Measurements from ENCODE around the gene NDRG4. TPM values are rescaled to one million over a fixed set of nuclear protein-coding genes. Genes with fewer than 3 reads are reported as not detected.

Gene NDRG4
- total and polyA plus RNA-seq, 9 donors: 8.5 to 24.6 (median 16.9) TPM

DNA sequence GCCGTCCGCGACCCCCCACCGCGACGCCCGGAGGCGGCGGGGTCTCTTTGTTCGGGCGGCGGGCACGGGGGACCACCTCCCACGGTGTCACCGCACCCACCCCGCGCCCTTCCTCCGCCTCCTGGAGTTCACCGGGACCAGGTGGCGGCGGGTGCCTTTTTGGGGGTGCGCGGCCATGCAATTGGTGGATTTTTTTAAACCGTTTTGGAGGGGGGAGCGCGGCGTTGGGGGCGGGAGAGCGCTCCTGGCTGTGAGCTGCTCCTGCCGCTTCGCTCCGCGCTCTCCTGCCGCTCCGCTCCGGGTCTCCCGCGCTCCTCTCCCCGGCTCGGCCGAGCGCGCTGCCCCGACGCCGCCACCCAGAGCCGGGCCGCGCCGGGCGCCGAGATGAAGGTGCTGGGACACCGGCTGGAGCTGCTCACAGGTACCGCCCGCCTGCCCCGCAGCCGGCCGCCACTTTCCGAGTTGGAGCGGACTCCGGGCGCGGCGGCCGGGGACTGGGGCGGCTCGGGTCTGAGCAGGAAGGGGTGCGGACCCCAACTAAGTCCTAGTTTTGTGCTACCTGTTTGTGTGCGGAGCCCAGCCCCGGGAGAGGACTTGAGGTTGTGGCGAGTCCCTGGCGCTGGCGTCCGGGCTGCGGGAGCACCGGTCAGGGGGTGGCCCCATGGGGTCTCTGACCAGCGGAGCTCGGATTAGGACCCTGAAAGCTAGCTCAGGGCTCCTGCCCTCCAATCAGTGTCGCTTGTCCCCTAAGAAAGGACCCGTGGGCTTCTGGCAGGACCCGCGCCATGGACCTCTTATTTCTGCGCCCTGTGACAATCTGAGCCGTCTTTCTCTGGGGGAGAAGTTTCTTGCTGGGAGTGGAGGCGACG, 35.7 kb upstream of the NDRG4 start:
- no peaks in the 10 kb centered on the region for H3K36me3 ChIP-seq (ENCODE audit: control insufficient read depth, insufficient read depth, low read length)
- peaks cover 70% of the 10 kb centered on the region for H3K27me3 ChIP-seq (ENCODE audit: control insufficient read depth, insufficient read depth, low read length)
- peak overlapping the region; percentile 36 for H3K4me3 ChIP-seq (ENCODE audit: low read length)
- no peak for DNase-seq
- H3K27ac ChIP-seq (ENCODE audit: low read length): no peak overlapping the region
- under 1% methylated on average over 66 of the region's 86 CpGs for WGBS (ENCODE audit: insufficient coverage)
- peaks cover 16% of the 10 kb centered on the region for H3K4me1 ChIP-seq (ENCODE audit: control insufficient read depth, insufficient read depth, low read length)
- H3K9me3 ChIP-seq (replicated peaks; ENCODE audit: control insufficient read depth, low read depth, low read length): no peaks in the 10 kb centered on the region

DNA sequence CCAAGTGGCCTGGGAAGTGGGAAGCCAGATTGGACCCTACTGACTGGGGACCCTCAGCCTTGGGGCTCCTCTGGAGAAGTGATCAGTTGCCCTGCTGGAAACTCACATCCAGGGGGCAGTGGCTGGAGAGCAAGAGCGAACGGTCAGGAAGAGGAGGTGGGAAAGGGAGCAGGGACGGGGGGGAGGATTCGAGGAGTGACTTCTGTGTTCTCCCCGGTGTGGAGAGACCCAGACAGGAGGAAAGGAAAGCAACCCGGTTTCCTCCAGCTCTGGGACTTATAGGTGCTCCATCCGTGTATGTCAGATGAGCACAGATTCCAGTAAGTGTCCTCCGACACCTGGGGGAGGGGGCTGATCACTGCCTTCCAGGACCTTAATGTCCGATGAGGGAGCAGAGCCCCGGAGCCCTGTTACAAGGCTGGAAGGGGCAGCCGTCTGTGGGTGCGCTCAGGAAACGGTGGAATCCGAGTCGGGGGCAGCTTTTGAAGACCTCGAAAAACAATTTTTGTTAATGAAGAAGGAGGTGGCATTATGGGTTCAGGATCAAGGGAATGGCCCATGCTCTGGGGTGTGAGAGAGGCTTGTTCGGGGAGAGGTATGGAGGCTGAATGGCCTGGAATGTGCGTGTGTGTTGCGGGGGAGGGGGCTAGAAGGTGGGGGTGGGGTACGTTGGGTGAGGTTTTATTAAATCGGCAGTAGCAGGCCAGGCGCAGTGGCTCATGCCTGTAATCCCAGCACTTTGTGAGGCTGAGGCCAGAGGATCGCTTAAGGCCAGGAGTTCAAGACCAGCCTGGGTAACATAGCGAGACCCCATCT, 34.8 kb upstream of the NDRG4 start:
- peak overlapping the region; percentile 36 for H3K4me3 ChIP-seq (ENCODE audit: low read length)
- peaks cover 16% of the 10 kb centered on the region for H3K4me1 ChIP-seq (ENCODE audit: control insufficient read depth, insufficient read depth, low read length)
- WGBS (ENCODE audit: insufficient coverage): 5% methylated on average over 20 of the region's 24 CpGs
- DNase-seq: no peak
- H3K27ac ChIP-seq (ENCODE audit: low read length): no peak overlapping the region
- peaks cover 64% of the 10 kb centered on the region for H3K27me3 ChIP-seq (ENCODE audit: control insufficient read depth, insufficient read depth, low read length)
- H3K36me3 ChIP-seq (ENCODE audit: control insufficient read depth, insufficient read depth, low read length): no peaks in the 10 kb centered on the region
- H3K9me3 ChIP-seq (replicated peaks; ENCODE audit: control insufficient read depth, low read depth, low read length): no peaks in the 10 kb centered on the region

GRCh38 chr16:58465817-58466216, 34.1 kb upstream of the NDRG4 start:
- Histone ChIP-seq H3K9me3 (replicated peaks; ENCODE audit: control insufficient read depth, low read depth, low read length) (no peaks in the 10 kb centered on the region), H3K27me3 (ENCODE audit: control insufficient read depth, insufficient read depth, low read length) (peaks cover 63% of the 10 kb centered on the region), H3K27ac (ENCODE audit: low read length) (no peak overlapping the region), H3K36me3 (ENCODE audit: control insufficient read depth, insufficient read depth, low read length) (no peaks in the 10 kb centered on the region), H3K4me3 (ENCODE audit: low read length) (no peak overlapping the region), H3K4me1 (ENCODE audit: control insufficient read depth, insufficient read depth, low read length) (peaks cover 16% of the 10 kb centered on the region)
- 74% methylated on average over 8 of the region's 13 CpGs for WGBS (ENCODE audit: insufficient coverage)
- DNase-seq: no peak

GRCh38 chr16:58466396-58466795, 33.5 kb upstream of the NDRG4 start:
- H3K27ac ChIP-seq (ENCODE audit: low read length): no peak overlapping the region
- WGBS (ENCODE audit: insufficient coverage): 61% methylated on average over 3 of the region's 3 CpGs

DNA sequence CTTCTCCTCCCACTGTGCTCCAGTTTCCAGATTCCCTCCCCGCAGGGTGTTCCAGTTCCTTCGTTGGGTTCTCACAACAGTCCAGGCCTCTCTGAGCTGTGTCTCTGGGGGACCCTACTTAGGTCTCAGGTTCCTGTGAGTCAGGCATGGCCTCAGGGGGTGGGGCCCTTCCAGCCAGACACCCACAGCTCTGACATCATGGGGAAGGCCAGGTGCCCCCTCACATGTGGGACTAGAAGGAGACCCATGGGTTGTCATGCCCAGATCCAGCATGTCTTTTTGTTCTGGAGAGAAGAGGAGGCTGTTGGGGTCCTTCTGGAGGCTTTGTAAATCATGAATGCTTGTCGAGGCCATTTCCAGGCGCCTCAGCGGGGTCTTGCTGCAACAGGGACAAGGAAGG, 32.0 kb upstream of the NDRG4 start:
- Histone ChIP-seq H3K4me3 (ENCODE audit: low read length) (no peak overlapping the region), H3K27me3 (ENCODE audit: control insufficient read depth, insufficient read depth, low read length) (peaks cover 49% of the 10 kb centered on the region), H3K9me3 (replicated peaks; ENCODE audit: control insufficient read depth, low read depth, low read length) (no peaks in the 10 kb centered on the region), H3K27ac (ENCODE audit: low read length) (no peak overlapping the region), H3K36me3 (ENCODE audit: control insufficient read depth, insufficient read depth, low read length) (no peaks in the 10 kb centered on the region), H3K4me1 (ENCODE audit: control insufficient read depth, insufficient read depth, low read length) (peaks cover 15% of the 10 kb centered on the region)
- no peak for DNase-seq
- WGBS (ENCODE audit: insufficient coverage): 85% methylated on average over 3 of the region's 5 CpGs

More at GRCh38 chr16:58466396-58466795, 33.5 kb upstream of the NDRG4 start:
- no peak overlapping the region for H3K4me3 ChIP-seq (ENCODE audit: low read length)
- peaks cover 16% of the 10 kb centered on the region for H3K4me1 ChIP-seq (ENCODE audit: control insufficient read depth, insufficient read depth, low read length)
- DNase-seq: no peak
- no peaks in the 10 kb centered on the region for H3K9me3 ChIP-seq (replicated peaks; ENCODE audit: control insufficient read depth, low read depth, low read length)
- peaks cover 59% of the 10 kb centered on the region for H3K27me3 ChIP-seq (ENCODE audit: control insufficient read depth, insufficient read depth, low read length)
- H3K36me3 ChIP-seq (ENCODE audit: control insufficient read depth, insufficient read depth, low read length): no peaks in the 10 kb centered on the region

DNA sequence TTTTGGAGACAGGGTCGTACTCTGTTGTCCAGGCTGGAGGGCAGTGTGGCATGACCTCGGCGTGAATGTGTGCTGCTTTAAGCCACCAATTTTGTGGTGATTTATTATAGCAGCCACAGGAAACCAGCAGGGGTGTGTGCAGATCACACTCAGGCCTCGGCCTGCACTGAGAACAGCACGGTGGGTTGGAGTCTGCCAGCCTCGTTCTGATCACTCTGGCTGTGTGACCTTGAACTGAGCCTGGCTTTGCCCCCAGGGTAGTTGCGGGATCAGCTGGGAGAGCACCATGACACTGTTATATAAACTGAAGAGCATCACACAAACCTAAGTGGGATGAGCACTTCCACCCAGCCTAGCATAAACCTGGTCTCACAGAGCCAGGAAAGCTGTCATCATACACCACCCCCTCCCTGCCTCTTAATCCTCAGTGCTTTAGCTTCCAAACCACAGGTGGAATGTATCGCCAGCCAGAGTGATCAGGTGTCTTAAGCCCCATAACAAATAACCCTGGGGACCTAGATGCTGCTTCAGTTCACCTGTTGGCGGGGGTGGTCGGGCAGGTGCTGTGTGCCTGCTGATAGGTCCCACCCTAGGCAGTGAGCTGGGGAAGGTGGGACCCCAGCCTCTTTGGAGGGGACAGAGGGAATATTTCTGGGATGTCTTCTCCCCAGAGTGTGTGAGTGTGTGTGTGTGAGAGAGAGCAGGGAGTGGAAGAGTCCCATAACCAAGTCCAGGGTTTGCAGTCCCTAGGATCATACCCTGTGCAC, 28.6 kb upstream of the NDRG4 start:
- no peak overlapping the region for H3K4me3 ChIP-seq (ENCODE audit: low read length)
- no peaks in the 10 kb centered on the region for H3K36me3 ChIP-seq (ENCODE audit: control insufficient read depth, insufficient read depth, low read length)
- WGBS (ENCODE audit: insufficient coverage): 34% methylated on average over 5 of the region's 10 CpGs
- H3K4me1 ChIP-seq (ENCODE audit: control insufficient read depth, insufficient read depth, low read length): peaks cover 3% of the 10 kb centered on the region
- peaks cover 26% of the 10 kb centered on the region for H3K27me3 ChIP-seq (ENCODE audit: control insufficient read depth, insufficient read depth, low read length)
- no peak for DNase-seq
- H3K9me3 ChIP-seq (replicated peaks; ENCODE audit: control insufficient read depth, low read depth, low read length): no peaks in the 10 kb centered on the region
- no peak overlapping the region for H3K27ac ChIP-seq (ENCODE audit: low read length)

GRCh38 chr16:58472266-58472665, 27.7 kb upstream of the NDRG4 start:
- Histone ChIP-seq H3K27me3 (ENCODE audit: control insufficient read depth, insufficient read depth, low read length) (peaks cover 17% of the 10 kb centered on the region), H3K9me3 (replicated peaks; ENCODE audit: control insufficient read depth, low read depth, low read length) (no peaks in the 10 kb centered on the region), H3K4me1 (ENCODE audit: control insufficient read depth, insufficient read depth, low read length) (peaks cover 3% of the 10 kb centered on the region), H3K4me3 (ENCODE audit: low read length) (no peak overlapping the region), H3K27ac (ENCODE audit: low read length) (no peak overlapping the region), H3K36me3 (ENCODE audit: control insufficient read depth, insufficient read depth, low read length) (no peaks in the 10 kb centered on the region)
- 83% methylated on average over 9 of the region's 9 CpGs for WGBS (ENCODE audit: insufficient coverage)
- DNase-seq: no peak

DNA sequence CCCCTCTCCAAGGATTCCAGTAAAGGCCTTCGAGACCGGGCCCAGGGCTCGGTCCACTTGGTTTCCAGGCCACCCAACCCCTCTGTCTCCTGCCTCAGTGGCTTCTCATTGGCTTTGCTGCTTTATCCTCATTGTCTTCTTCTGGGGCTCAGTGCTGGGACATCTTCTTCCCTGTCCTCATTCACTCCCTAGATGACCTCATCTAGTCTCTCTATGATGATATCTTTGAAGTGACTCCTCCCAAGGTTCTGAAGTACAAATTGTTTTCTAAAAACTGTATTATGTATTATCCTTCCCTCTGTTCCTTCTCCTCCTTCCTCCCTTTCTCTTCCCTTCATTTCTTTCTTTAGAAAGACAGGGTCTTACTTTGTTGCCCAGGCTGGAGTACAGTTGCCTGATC, 27.1 kb upstream of the NDRG4 start:
- Histone ChIP-seq H3K27ac (ENCODE audit: low read length) (no peak overlapping the region), H3K36me3 (ENCODE audit: control insufficient read depth, insufficient read depth, low read length) (no peaks in the 10 kb centered on the region), H3K9me3 (replicated peaks; ENCODE audit: control insufficient read depth, low read depth, low read length) (no peaks in the 10 kb centered on the region), H3K27me3 (ENCODE audit: control insufficient read depth, insufficient read depth, low read length) (peaks cover 11% of the 10 kb centered on the region), H3K4me3 (ENCODE audit: low read length) (no peak overlapping the region), H3K4me1 (ENCODE audit: control insufficient read depth, insufficient read depth, low read length) (peaks cover 3% of the 10 kb centered on the region)
- no peak for DNase-seq
- WGBS (ENCODE audit: insufficient coverage): 88% methylated on average over 3 of the region's 3 CpGs

GRCh38 chr16:58474296-58474695, 25.6 kb upstream of the NDRG4 start:
- Histone ChIP-seq H3K4me1 (ENCODE audit: control insufficient read depth, insufficient read depth, low read length) (peaks cover 3% of the 10 kb centered on the region), H3K36me3 (ENCODE audit: control insufficient read depth, insufficient read depth, low read length) (no peaks in the 10 kb centered on the region), H3K4me3 (ENCODE audit: low read length) (no peak overlapping the region), H3K27me3 (ENCODE audit: control insufficient read depth, insufficient read depth, low read length) (peaks cover 7% of the 10 kb centered on the region), H3K27ac (ENCODE audit: low read length) (peak overlapping the region; percentile 62), H3K9me3 (replicated peaks; ENCODE audit: control insufficient read depth, low read depth, low read length) (no peaks in the 10 kb centered on the region)
- no peak for DNase-seq
- 82% methylated on average over 8 of the region's 10 CpGs for WGBS (ENCODE audit: insufficient coverage)

Data from muscle of leg (tissue), 11 donors.